ENCODE results near the gene SNAP91. TPM values are rescaled to one million over a fixed set of nuclear protein-coding genes. Genes with fewer than 3 reads are reported as not detected.
"Not testable (repeated sequence)": the region's sequence is repeated elsewhere in the genome, so short reads cannot be mapped to it uniquely, and the experiment has no call there.

The SNAP91 gene
- total and polyA plus RNA-seq, 8 donors, result 0.51 to 8.8 (median 1.9) TPM

GRCh38 chr6:83558975-83559374 is 149.9 kb downstream of the SNAP91 start:
- H3K27ac ChIP-seq, result no peak overlapping the region
- ATAC-seq, result no peak
- no peak for FAIRE-seq
- no peaks in the 10 kb centered on the region for H3K27me3 ChIP-seq
- no peaks in the 10 kb centered on the region for H3K36me3 ChIP-seq
- intact Hi-C loops (cut with DNase I), result no loop called here
- H3K4me3 ChIP-seq, result no peak overlapping the region
- H3K9me3 ChIP-seq, result no peaks in the 10 kb centered on the region
- no peak for DNase-seq
- 88 to 100% methylated on average over 1 of the region's 1 CpG for WGBS, 2 donors
- no peaks in the 10 kb centered on the region for H3K4me1 ChIP-seq
- no peak for TF ChIP-seq CTCF (IDR thresholded peaks at IDR 0.05)

- ATAC-seq (no peak), FAIRE-seq (no peak), DNase-seq (no peak)
- H3K36me3 ChIP-seq, result no peaks in the 10 kb centered on the region
- no peak for TF ChIP-seq CTCF (IDR thresholded peaks at IDR 0.05)
- intact Hi-C loops (cut with DNase I), result no loop called here
- H3K27ac ChIP-seq, result no peak overlapping the region
- no peaks in the 10 kb centered on the region for H3K27me3 ChIP-seq
- H3K9me3 ChIP-seq, result no peaks in the 10 kb centered on the region
- H3K4me1 ChIP-seq, result no peaks in the 10 kb centered on the region
- no peak overlapping the region for H3K4me3 ChIP-seq
Measured at GRCh38 chr6:83556871-83557270, 152.0 kb downstream of the SNAP91 start.

- H3K9me3 ChIP-seq; ATAC-seq; H3K27ac ChIP-seq; FAIRE-seq; H3K27me3 ChIP-seq; H3K4me3 ChIP-seq; intact Hi-C loops (cut with DNase I); H3K4me1 ChIP-seq; H3K36me3 ChIP-seq; DNase-seq: not testable (repeated sequence)
- 79 to 90% methylated on average over 4 of the region's 4 CpGs for WGBS, 2 donors
Measured at GRCh38 chr6:83551748-83552147, 157.2 kb downstream of the SNAP91 start.

GRCh38 chr6:83550482-83550881 is 158.4 kb downstream of the SNAP91 start:
- H3K27ac ChIP-seq; H3K4me3 ChIP-seq; H3K4me1 ChIP-seq; ATAC-seq; H3K36me3 ChIP-seq; intact Hi-C loops (cut with DNase I); H3K9me3 ChIP-seq; H3K27me3 ChIP-seq; DNase-seq; FAIRE-seq: not testable (repeated sequence)
- 50 to 52% methylated on average over 5 of the region's 5 CpGs for WGBS, 2 donors

GRCh38 chr6:83546636-83547035 is 162.3 kb downstream of the SNAP91 start:
- DNase-seq (no peak), ATAC-seq (no peak), FAIRE-seq (no peak)
- intact Hi-C loops (cut with DNase I), result no loop called here
- no peaks in the 10 kb centered on the region for H3K36me3 ChIP-seq
- no peaks in the 10 kb centered on the region for H3K9me3 ChIP-seq
- no peak overlapping the region for H3K27ac ChIP-seq
- 28 to 33% methylated on average over 5 of the region's 5 CpGs for WGBS, 2 donors
- H3K4me3 ChIP-seq, result no peak overlapping the region
- no peak for TF ChIP-seq CTCF (IDR thresholded peaks at IDR 0.05)
- H3K27me3 ChIP-seq, result no peaks in the 10 kb centered on the region
- H3K4me1 ChIP-seq, result no peaks in the 10 kb centered on the region

- no peak for TF ChIP-seq CTCF (IDR thresholded peaks at IDR 0.05)
- no peak for FAIRE-seq
- WGBS, 2 donors, result 50 to 69% methylated on average over 4 of the region's 4 CpGs
- ATAC-seq, result no peak
- Histone ChIP-seq H3K27me3 (no peaks in the 10 kb centered on the region), H3K4me1 (no peaks in the 10 kb centered on the region), H3K36me3 (no peaks in the 10 kb centered on the region), H3K27ac (no peak overlapping the region), H3K4me3 (no peak overlapping the region), H3K9me3 (no peaks in the 10 kb centered on the region)
- intact Hi-C loops (cut with DNase I), result no loop called here
- DNase-seq, result no peak
Measured at GRCh38 chr6:83539678-83540077, 169.2 kb downstream of the SNAP91 start.

All from pancreas (tissue), 10 donors.